OCI-LY7 (cell line): ENCODE measurements around the gene SLC9A6. TPM values are rescaled to one million over a fixed set of nuclear protein-coding genes. Genes with fewer than 3 reads are reported as not detected.

Experiments
- BruUV-seq: library from RNA; stranded (reverse); fragments of 400-500 nt; replicated peaks from 2 replicates; lab custom pipeline; 2021; lab: Mats Ljungman, UMichigan
- CTCF ChIA-PET: fragments of 300-600 bp; sonication (Branson Sonifier 250); formaldehyde crosslinking; loops from one replicate; lab custom pipeline; 2022; ENCODE audit warnings: antibody characterized with exemption; ENCODE audit not compliant: unreplicated experiment; lab: Charles Lee
- POLR2A ChIA-PET: fragments of 300-600 bp; sonication (Branson Sonifier 250); formaldehyde crosslinking; loops from one replicate; lab custom pipeline; 2022; ENCODE audit warnings: antibody characterized with exemption; lab: Charles Lee
- DNase-seq: peaks from one replicate; pipeline ENCODE4 v3.0.0-alpha.2; 2015; ENCODE audit warnings: low spot score
- H2AFZ ChIP-seq: fragments of 200-600 bp; sonication (generic), shearing (Covaris generic); 2 replicates; pipeline ENCODE4 v1.6.1; 2014; ENCODE audit warnings: mild to moderate bottlenecking, antibody characterized with exemption, low read length, moderate library complexity
- H3K27ac ChIP-seq: fragments of 200-600 bp; sonication (generic); 2 replicates; pipeline ENCODE4 v1.5.1; 2014; ENCODE audit warnings: mixed run types, low read depth, mild to moderate bottlenecking, moderate library complexity, low read length, inconsistent platforms; ENCODE audit not compliant: poor library complexity, severe bottlenecking
- H3K36me3 ChIP-seq: fragments of 200-600 bp; sonication (generic); 2 replicates; pipeline ENCODE4 v1.6.1; 2014; ENCODE audit warnings: mild to moderate bottlenecking, antibody characterized with exemption, low read length, moderate library complexity, mixed read lengths; ENCODE audit not compliant: insufficient read depth
- H3K4me1 ChIP-seq: fragments of 200-600 bp; sonication (generic); 2 replicates; pipeline ENCODE4 v1.5.1; 2014; ENCODE audit warnings: mild to moderate bottlenecking, low read length; ENCODE audit not compliant: insufficient read depth, poor library complexity, severe bottlenecking
- H3K4me2 ChIP-seq: fragments of 200-600 bp; sonication (generic); 2 replicates; pipeline ENCODE4 v1.6.1; 2014; ENCODE audit warnings: mild to moderate bottlenecking, low read length
- H3K4me3 ChIP-seq: fragments of 200-600 bp; sonication (generic); 2 replicates; pipeline ENCODE4 v1.5.1; 2014; ENCODE audit warnings: mild to moderate bottlenecking, low read depth, low read length; ENCODE audit not compliant: poor library complexity, severe bottlenecking
- H3K79me2 ChIP-seq: fragments of 200-600 bp; sonication (generic); 2 replicates; pipeline ENCODE4 v1.6.1; 2016; ENCODE audit warnings: low read depth, mild to moderate bottlenecking, low read length, moderate library complexity, mixed read lengths; ENCODE audit not compliant: insufficient read depth
- H3K9me2 ChIP-seq: fragments of 200-600 bp; sonication (generic); 2 replicates; pipeline ENCODE4 v1.6.1; 2016; ENCODE audit warnings: mild to moderate bottlenecking, low read length, mixed read lengths; ENCODE audit not compliant: insufficient read depth
- H3K9me3 ChIP-seq: fragments of 200-600 bp; sonication (generic); 2 replicates; pipeline ENCODE4 v1.6.1; 2014; ENCODE audit warnings: mild to moderate bottlenecking, mixed run types, low read length, mixed read lengths
- H4K20me1 ChIP-seq: fragments of 200-600 bp; sonication (generic); 2 replicates; pipeline ENCODE4 v1.6.1; 2014; ENCODE audit warnings: mild to moderate bottlenecking, antibody characterized with exemption, low read length, moderate library complexity, mixed read lengths; ENCODE audit not compliant: insufficient read depth
- CTCF ChIP-seq: fragments of 200-600 bp; sonication (generic); conservative IDR thresholded peaks from 2 replicates; pipeline ENCODE4 v1.5.1; 2014; ENCODE audit warnings: mild to moderate bottlenecking, antibody characterized with exemption, low read length, moderate library complexity, mixed read lengths
- EZH2phosphoT487 ChIP-seq: fragments of 200-600 bp; sonication (generic); IDR thresholded peaks from 2 replicates; pipeline ENCODE4 v1.6.1; 2018; ENCODE audit warnings: low read depth, borderline replicate concordance, mild to moderate bottlenecking, mixed run types, antibody characterized with exemption, low read length, moderate library complexity, mixed read lengths
- intact Hi-C: fragments of 100-400 bp; cut with micrococcal nuclease; formaldehyde crosslinking; loops from one replicate; pipeline ENCODE4 v1.10.0; 2022; ENCODE audit not compliant: unreplicated experiment
- total RNA-seq, 2 experiments: library from RNA; depleted of rRNA in 1 of 2; stranded (reverse); fragments of >200 nt in 1 of 2; shearing (Covaris generic) in 1 of 2; gene quantifications; 2 replicates each; pipeline ENCODE4 v1.2.3, GENCODE V29; 2014 to 2022

The SLC9A6 gene
- total RNA-seq, 2 experiments from 2014 or later: 7.7 to 12.6 TPM

GRCh38 chrX:135988245-135988644 lies 3.0 kb downstream of the SLC9A6 start:
- H3K36me3 ChIP-seq: peaks cover 7% of the 10 kb centered on the region
- H3K79me2 ChIP-seq: peaks cover 26% of the 10 kb centered on the region; the same call in 1 of the 2 replicates
- H3K9me2 ChIP-seq: no peaks in the 10 kb centered on the region
- H3K9me3 ChIP-seq: no peaks in the 10 kb centered on the region
- H2AFZ ChIP-seq: no peak overlapping the region
- intact Hi-C loops: no loop called here
- H3K4me1 ChIP-seq: peaks cover 18% of the 10 kb centered on the region
- POLR2A ChIA-PET: interaction anchor here (1.4 kb wide), 1 partner anchor 14 kb away, joined by 3 read pairs; the partner anchor contains the start of gene MMGT1
- no peak for DNase-seq
- BruUV-seq: no TSS peak
- TF ChIP-seq CTCF (no peak), EZH2phosphoT487 (no peak)
- H4K20me1 ChIP-seq: no peaks in the 10 kb centered on the region
- H3K27ac ChIP-seq: no peak overlapping the region
- CTCF ChIA-PET: no interaction called here
- no peak overlapping the region for H3K4me2 ChIP-seq
- H3K4me3 ChIP-seq: no peak overlapping the region

- CTCF ChIA-PET: no interaction called here
- POLR2A ChIA-PET: interaction anchor here (0.7 kb wide), 1 partner anchor 38 kb away, joined by 3 read pairs; no protein-coding TSS in a partner anchor
- no TSS peak for BruUV-seq
Measured at GRCh38 chrX:136015016-136015415, 29.8 kb downstream of the SLC9A6 start.

More at GRCh38 chrX:136015016-136015415, 29.8 kb downstream of the SLC9A6 start:
- Histone ChIP-seq H3K79me2 (no peaks in the 10 kb centered on the region), H3K36me3 (peaks cover 16% of the 10 kb centered on the region), H3K4me1 (no peaks in the 10 kb centered on the region), H3K4me3 (no peak overlapping the region), H3K9me2 (no peaks in the 10 kb centered on the region), H3K27ac (no peak overlapping the region), H2AFZ (no peak overlapping the region), H3K9me3 (no peaks in the 10 kb centered on the region), H3K4me2 (no peak overlapping the region), H4K20me1 (no peaks in the 10 kb centered on the region)
- DNase-seq: no peak
- intact Hi-C loops: no loop called here
- no peak for TF ChIP-seq EZH2phosphoT487
- no peak for TF ChIP-seq CTCF
